Measurements from ENCODE around the gene CAMK1. TPM values are rescaled to one million over a fixed set of nuclear protein-coding genes. Genes with fewer than 3 reads are reported as not detected.

Gene CAMK1
- total and polyA plus RNA-seq, 9 of the 15 experiments (the other 6 are each of a cell fraction or from before 2014, with no cell fraction given), result 0.23 to 10.7 (median 6.0) TPM

- TF ChIP-seq SREBF1 (IDR thresholded peaks at IDR 0.05; ENCODE audit: borderline replicate concordance, low read depth, low read length), result peak; percentile 93; the same call in 1 of the 2 replicates
- peak; percentile 43 to 56 for TF ChIP-seq NRF1 (conservative IDR thresholded peaks at IDR 0.05 in 1 of 2, IDR thresholded peaks at IDR 0.05 in 1 of 2)
- TF ChIP-seq ZNF407 (IDR thresholded peaks at IDR 0.05; ENCODE audit: low read depth), result peak; percentile 51; the same call in 1 of the 2 replicates
- TF ChIP-seq GTF2E2 (tag; IDR thresholded peaks at IDR 0.05), result peak; percentile 99
- peak; percentile 97 for TF ChIP-seq ETV1 (tag; conservative IDR thresholded peaks at IDR 0.05; ENCODE audit: low read depth)
- TF ChIP-seq TBL1XR1 (IDR thresholded peaks at IDR 0.05; ENCODE audit: low read length in 2 of 2), result peak; percentile 17 to 54; a peak in 1 of 4 replicates
- TF ChIP-seq E2F8 (IDR thresholded peaks at IDR 0.05; ENCODE audit: low read depth, partially characterized antibody), result peak; percentile 83
- 0 out of 2 replicates have a peak, but pooled peaks have one; percentile 7 for TF ChIP-seq ZNF785 (CRISPR knock-in tag; IDR thresholded peaks at IDR 0.05)
- TF ChIP-seq CCNT2 (IDR thresholded peaks at IDR 0.05; ENCODE audit: borderline replicate concordance, extremely low read depth, insufficient read length, low read depth, low read length), result peak; percentile 67
- peak; percentile 97 for TF ChIP-seq TAF1 (IDR thresholded peaks at IDR 0.05; ENCODE audit: control insufficient read depth, extremely low read depth, insufficient read depth, low read length, severe bottlenecking)
- no peak; the same call in 1 of the 2 replicates for TF ChIP-seq CAMTA2 (CRISPR knock-in tag; conservative IDR thresholded peaks at IDR 0.05)
- peak; percentile 77 for TF ChIP-seq TBP (optimal IDR thresholded peaks at IDR 0.05; ENCODE audit: low read depth, low read length)
- peak; percentile 87 for TF ChIP-seq MAFF (IDR thresholded peaks at IDR 0.05; ENCODE audit: low read length)
- TF ChIP-seq DDX20 (tag; IDR thresholded peaks at IDR 0.05; ENCODE audit: low read depth), result no peak
- TF ChIP-seq ZBTB17 (CRISPR knock-in tag; IDR thresholded peaks at IDR 0.05), result peak; percentile 38; the same call in 1 of the 2 replicates
- TF ChIP-seq ZNF197 (CRISPR knock-in tag; IDR thresholded peaks at IDR 0.05; ENCODE audit: low read depth), result peak; percentile 91; the same call in 1 of the 2 replicates
These were observed 22.8 kb upstream of the CAMK1 start, which contains the start of the genes ARPC4 and TADA3 (continued) for GRCh38 chr3:9792405-9793160.
